Dermis lymphatic vessel endothelial cell (primary cell): ENCODE data around the gene CCDC180. TPM values are rescaled to one million over a fixed set of nuclear protein-coding genes. Genes with fewer than 3 reads are reported as not detected.

ENCODE experiments used
- total RNA-seq: library from RNA; depleted of rRNA; stranded (reverse); fragments of >200 nt; gene quantifications from 2 replicates; pipeline ENCODE4 v1.2.1, GENCODE V29; 2014

Gene CCDC180
- total RNA-seq: 1.5 and 2.2 TPM in 2 replicates

GRCh38 chr9:97307500-97308163 lies at the start of gene CCDC180:
Gene CCDC180 (plus strand): TSS chr9:97307659. CDS start chr9:97308064, 405 bp downstream.

Other genes starting within 250 kb of the CCDC180 start
- gene TDRD7, start 104.4 kb downstream of the CCDC180 start, total RNA-seq: 16.1 and 18.0 TPM in 2 replicates
- 0.87 and 1.1 TPM in 2 replicates for gene TMOD1, start 194.0 kb downstream of the CCDC180 start, total RNA-seq